HG03342 (cell line): ENCODE measurements around the gene NUP93.

ENCODE experiments used
- ATAC-seq: cut with Tn5 transposase; IDR thresholded peaks from one replicate; pipeline ENCODE4 v1.9.1; 2021; ENCODE audit warnings: mild to moderate bottlenecking, moderate library complexity; ENCODE audit not compliant: unreplicated experiment

NUP93 gene

GRCh38 chr16:56885446-56886162 lies 155.7 kb downstream of the NUP93 start:
- ATAC-seq = no peak

- no peak for ATAC-seq
Measured at GRCh38 chr16:56886296-56886695, 156.4 kb downstream of the NUP93 start.

- no peak for ATAC-seq
Measured at GRCh38 chr16:56886826-56887225, 156.9 kb downstream of the NUP93 start.

GRCh38 chr16:56888806-56889205 lies 158.9 kb downstream of the NUP93 start:
- no peak for ATAC-seq

GRCh38 chr16:56889206-56889605 lies 159.3 kb downstream of the NUP93 start:
- no peak for ATAC-seq

GRCh38 chr16:56891685-56892084 lies 161.8 kb downstream of the NUP93 start:
- ATAC-seq = no peak

GRCh38 chr16:56892705-56893104 lies 162.8 kb downstream of the NUP93 start:
- ATAC-seq = no peak

GRCh38 chr16:56894331-56894917 lies 164.5 kb downstream of the NUP93 start:
- no peak for ATAC-seq

- ATAC-seq = no peak
Measured at GRCh38 chr16:56895813-56896212, 165.9 kb downstream of the NUP93 start.

- ATAC-seq = no peak
Measured at GRCh38 chr16:56896244-56896643, 166.3 kb downstream of the NUP93 start.

- ATAC-seq = no peak
Measured at GRCh38 chr16:56897026-56897799, 167.3 kb downstream of the NUP93 start.

GRCh38 chr16:56898847-56899246 lies 168.9 kb downstream of the NUP93 start:
- ATAC-seq = peak; percentile 75
